Muscle of leg (tissue), 11 donors: ENCODE data around the gene FMR1. TPM values are rescaled to one million over a fixed set of nuclear protein-coding genes. Genes with fewer than 3 reads are reported as not detected.

Experiments used
- DNase-seq: peaks from one replicate; pipeline ENCODE4 v3.0.0; 2013
- H3K27ac ChIP-seq: one replicate; pipeline ENCODE4 v1.5.1; 2013; ENCODE audit warnings: mild to moderate bottlenecking, low read length, control low read depth
- H3K27me3 ChIP-seq: one replicate; pipeline ENCODE4 v1.6.1; 2013; ENCODE audit warnings: low read length; ENCODE audit not compliant: control insufficient read depth, insufficient read depth
- H3K36me3 ChIP-seq: one replicate; pipeline ENCODE4 v1.6.1; 2013; ENCODE audit warnings: low read length; ENCODE audit not compliant: control insufficient read depth, insufficient read depth
- H3K4me1 ChIP-seq: one replicate; pipeline ENCODE4 v1.6.1; 2013; ENCODE audit warnings: low read length; ENCODE audit not compliant: control insufficient read depth, insufficient read depth
- H3K4me3 ChIP-seq: one replicate; pipeline ENCODE4 v1.5.1; 2013; ENCODE audit warnings: low read length, control low read depth
- H3K9me3 ChIP-seq: replicated peaks from 2 replicates; pipeline ENCODE4 v1.6.1; 2013; ENCODE audit warnings: low read depth, low read length; ENCODE audit not compliant: control insufficient read depth
- WGBS: methylation state at CpG from one replicate; pipeline ENCODE4 v1.1.5; 2013; ENCODE audit warnings: missing lambda C conversion rate; ENCODE audit not compliant: insufficient coverage; 5-methylcytosine and 5-hydroxymethylcytosine counted together
- polyA plus RNA-seq, 8 donors: library from polyadenylated mRNA; unstranded; fragments of 120-200 nt; gene quantifications; one replicate each; pipeline versions ENCODE4 v1.2.1 to v1.2.3, GENCODE V29; 2013; ENCODE audit warnings: inconsistent platforms in 1 of 8, low replicate concordance in 1 of 8; ENCODE audit not compliant: insufficient read length in 8 of 8, insufficient read depth in 1 of 8
- total RNA-seq: library from RNA; stranded (reverse); fragments of 120-200 nt; gene quantifications from one replicate; pipeline ENCODE4 v1.2.4, GENCODE V29; 2013

The FMR1 gene
- total and polyA plus RNA-seq, 9 donors = 27.8 to 56.2 (median 42.3) TPM

DNA sequence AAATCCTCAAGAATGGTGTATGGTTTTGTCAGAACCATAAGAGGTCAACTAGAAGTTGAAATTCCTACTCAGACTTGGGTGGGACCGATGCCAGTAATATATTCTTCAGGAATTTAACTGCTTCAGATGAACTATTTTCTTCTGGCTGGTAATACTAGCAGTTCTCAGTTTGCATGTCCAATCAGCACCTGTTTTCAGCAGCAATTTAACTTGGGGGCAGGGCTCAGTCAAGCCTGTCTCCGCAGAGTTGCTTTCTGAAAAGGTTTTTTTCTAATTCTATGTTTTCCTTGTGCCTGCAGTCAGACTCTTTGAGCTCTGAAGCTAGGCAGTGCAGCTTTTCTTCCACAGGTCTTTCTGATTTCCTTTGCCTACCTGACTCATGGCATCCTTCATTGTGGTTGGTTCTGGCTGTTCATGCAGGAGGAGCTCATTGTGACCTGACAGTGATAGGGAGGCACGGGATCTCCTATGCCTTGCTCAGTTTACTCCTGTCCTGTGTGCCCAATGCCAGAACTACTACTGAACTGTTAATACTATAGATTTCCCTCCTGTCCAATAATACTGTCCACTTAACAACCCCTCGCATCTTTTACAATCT, 17.3 kb upstream of the FMR1 start:
- H3K27ac ChIP-seq = peak overlapping the region; percentile 74
- H3K36me3 ChIP-seq = no peaks in the 10 kb centered on the region
- peaks cover 2% of the 10 kb centered on the region for H3K27me3 ChIP-seq
- H3K4me3 ChIP-seq = no peak overlapping the region
- 30% methylated on average over 4 of the region's 4 CpGs for WGBS
- peak; percentile 86 for DNase-seq
- H3K4me1 ChIP-seq = peaks cover 7% of the 10 kb centered on the region
- H3K9me3 ChIP-seq = no peaks in the 10 kb centered on the region

- Histone ChIP-seq H3K9me3 (no peaks in the 10 kb centered on the region), H3K4me3 (no peak overlapping the region), H3K27ac (no peak overlapping the region), H3K27me3 (peaks cover 2% of the 10 kb centered on the region), H3K4me1 (peaks cover 7% of the 10 kb centered on the region), H3K36me3 (no peaks in the 10 kb centered on the region)
- WGBS = 96% methylated on average over 31 of the region's 31 CpGs
- DNase-seq = no peak
Observed at GRCh38 chrX:147897117-147897516, 14.6 kb upstream of the FMR1 start.

GRCh38 chrX:147898951-147899350, 12.8 kb upstream of the FMR1 start:
- Histone ChIP-seq H3K27ac (no peak overlapping the region), H3K4me3 (no peak overlapping the region), H3K36me3 (no peaks in the 10 kb centered on the region), H3K27me3 (peaks cover 2% of the 10 kb centered on the region), H3K4me1 (peaks cover 7% of the 10 kb centered on the region), H3K9me3 (no peaks in the 10 kb centered on the region)
- no peak for DNase-seq
- WGBS = no CpG with 5 or more reads among the region's 1 CpG

DNA sequence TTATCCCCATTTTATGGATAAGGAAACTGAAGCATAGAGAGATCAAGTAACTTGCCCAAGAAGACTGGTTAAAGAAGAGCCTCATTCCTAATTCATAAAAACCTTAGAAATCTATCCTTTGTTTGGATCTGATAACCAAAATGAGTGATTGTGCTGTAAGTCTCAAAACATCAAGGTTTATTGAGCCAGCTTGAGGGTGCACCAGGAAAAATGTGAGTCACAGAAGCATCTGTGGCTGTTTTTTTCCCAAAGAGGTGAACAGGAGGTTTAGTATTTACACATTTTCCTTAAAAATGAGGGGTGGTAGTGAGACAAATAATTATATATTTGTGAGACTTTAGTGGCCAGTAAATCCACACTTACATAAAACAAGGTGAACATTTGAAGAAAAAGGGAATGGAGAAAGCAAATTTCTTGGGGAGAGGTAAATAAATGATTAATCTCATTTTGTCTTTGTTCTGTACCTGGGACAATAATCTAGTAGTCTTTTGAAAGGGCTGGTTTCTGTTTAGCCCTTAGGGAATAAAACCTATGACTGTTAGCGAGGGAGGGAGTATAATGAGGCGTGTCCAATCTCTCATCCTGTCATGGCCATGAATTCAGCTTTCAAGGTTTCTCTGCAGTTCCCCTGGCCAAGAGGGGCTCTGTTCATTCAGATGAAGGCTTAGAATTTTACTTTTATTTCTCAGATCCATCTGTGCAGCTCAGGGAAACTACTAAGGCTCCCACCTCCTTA, 12.2 kb upstream of the FMR1 start:
- whole genome bisulfite sequencing = no CpG with 5 or more reads among the region's 2 CpGs
- Histone ChIP-seq H3K4me1 (peaks cover 4% of the 10 kb centered on the region), H3K27me3 (peaks cover 2% of the 10 kb centered on the region), H3K9me3 (no peaks in the 10 kb centered on the region), H3K27ac (no peak overlapping the region), H3K4me3 (no peak overlapping the region), H3K36me3 (no peaks in the 10 kb centered on the region)
- no peak for DNase-seq

- Histone ChIP-seq H3K27me3 (peaks cover 2% of the 10 kb centered on the region), H3K4me3 (no peak overlapping the region), H3K9me3 (no peaks in the 10 kb centered on the region), H3K4me1 (peaks cover 2% of the 10 kb centered on the region), H3K36me3 (no peaks in the 10 kb centered on the region), H3K27ac (no peak overlapping the region)
- WGBS = no CpG with 5 or more reads among the region's 1 CpG
- no peak for DNase-seq
Observed at GRCh38 chrX:147900349-147900748, 11.4 kb upstream of the FMR1 start.

DNA sequence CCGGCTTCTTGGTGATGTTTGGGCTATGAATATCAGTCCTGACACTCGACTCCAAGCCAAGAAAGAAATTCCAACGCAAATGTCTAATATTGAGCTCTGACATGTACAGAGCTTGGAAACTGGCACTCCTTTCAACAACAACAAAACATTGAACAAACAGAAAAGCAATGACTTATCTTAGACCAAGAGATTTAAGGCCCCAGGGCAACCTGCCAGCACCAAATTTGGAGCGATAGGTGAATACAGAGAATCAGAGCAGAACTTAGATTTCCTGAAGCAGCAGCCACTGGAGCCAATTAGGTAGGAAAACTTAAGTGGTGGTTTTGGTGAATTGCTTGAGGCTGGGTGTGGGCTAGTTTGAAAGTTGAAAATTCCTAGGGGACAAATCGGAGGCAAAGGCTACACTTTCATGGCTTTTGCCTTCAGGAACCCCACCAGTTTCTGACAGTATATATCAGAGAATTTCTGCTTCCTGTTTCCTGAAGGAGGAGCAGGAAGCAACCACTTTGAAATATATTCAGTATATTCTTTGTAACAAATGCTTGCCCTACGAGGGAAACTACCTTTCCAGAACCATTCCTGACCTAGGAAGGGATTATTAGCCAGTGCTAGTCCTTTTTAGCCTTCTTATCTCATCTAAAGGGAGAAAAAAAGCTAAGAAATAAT, 10.1 kb upstream of the FMR1 start:
- no peaks in the 10 kb centered on the region for H3K4me1 ChIP-seq
- no peaks in the 10 kb centered on the region for H3K9me3 ChIP-seq
- no peaks in the 10 kb centered on the region for H3K27me3 ChIP-seq
- H3K27ac ChIP-seq = no peak overlapping the region
- H3K4me3 ChIP-seq = no peak overlapping the region
- DNase-seq = no peak
- H3K36me3 ChIP-seq = no peaks in the 10 kb centered on the region
- WGBS = 74% methylated on average over 4 of the region's 6 CpGs

DNA sequence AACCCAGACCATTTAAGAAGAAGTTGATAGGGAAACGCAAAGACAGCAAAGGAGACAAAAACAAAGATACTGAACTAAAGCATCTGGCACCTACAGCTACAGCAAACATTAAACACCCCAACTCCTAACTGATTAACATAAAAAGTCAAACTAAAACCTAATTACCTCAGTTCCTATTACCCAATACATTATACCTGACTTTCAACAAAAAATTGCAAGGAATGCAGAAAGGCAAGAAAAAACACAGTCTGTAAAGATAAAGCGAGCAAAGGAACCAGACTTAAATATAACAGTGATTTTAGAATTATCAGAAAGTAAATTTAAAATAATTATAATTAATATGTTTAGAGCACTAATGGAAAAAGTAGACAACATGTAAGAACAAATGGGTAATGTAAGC, 9.4 kb upstream of the FMR1 start:
- DNase-seq = no peak
- WGBS = no CpG with 5 or more reads among the region's 2 CpGs
- Histone ChIP-seq H3K4me3 (no peak overlapping the region), H3K36me3 (no peaks in the 10 kb centered on the region), H3K9me3 (no peaks in the 10 kb centered on the region), H3K27me3 (no peaks in the 10 kb centered on the region), H3K27ac (no peak overlapping the region), H3K4me1 (no peaks in the 10 kb centered on the region)

DNA sequence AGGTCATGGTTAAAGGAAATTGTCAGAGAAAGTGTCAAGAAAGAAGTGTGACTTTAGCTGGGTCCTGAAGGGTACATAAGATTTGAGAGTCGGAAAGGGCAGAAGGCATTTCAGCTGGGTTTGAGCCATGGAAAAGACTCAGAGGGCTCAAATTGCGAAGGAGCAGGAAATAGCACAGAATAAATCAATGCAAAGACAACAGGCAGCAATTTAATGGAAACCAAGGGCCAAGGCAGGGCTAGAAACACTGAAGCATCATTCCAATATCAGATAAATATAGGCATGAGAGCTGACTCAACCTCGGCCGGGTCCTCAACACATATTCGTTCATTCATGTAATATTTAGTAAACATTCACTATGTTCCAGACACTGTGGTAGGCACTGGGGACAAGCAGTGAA, 3.6 kb upstream of the FMR1 start:
- WGBS = 26% methylated on average over 2 of the region's 5 CpGs
- H3K36me3 ChIP-seq = no peaks in the 10 kb centered on the region

GRCh38 chrX:147910607-147911006, 1.1 kb upstream of the FMR1 start:
- Histone ChIP-seq H3K9me3 (no peaks in the 10 kb centered on the region), H3K27me3 (no peaks in the 10 kb centered on the region), H3K4me3 (no peak overlapping the region), H3K4me1 (no peaks in the 10 kb centered on the region), H3K36me3 (no peaks in the 10 kb centered on the region), H3K27ac (no peak overlapping the region)
- DNase-seq = no peak
- 91% methylated on average over 8 of the region's 9 CpGs for WGBS

More for the DNA sequence above, 3.6 kb upstream of the FMR1 start:
- Histone ChIP-seq H3K27ac (no peak overlapping the region), H3K4me3 (no peak overlapping the region), H3K27me3 (no peaks in the 10 kb centered on the region), H3K9me3 (no peaks in the 10 kb centered on the region), H3K4me1 (no peaks in the 10 kb centered on the region)
- DNase-seq = no peak

DNA sequence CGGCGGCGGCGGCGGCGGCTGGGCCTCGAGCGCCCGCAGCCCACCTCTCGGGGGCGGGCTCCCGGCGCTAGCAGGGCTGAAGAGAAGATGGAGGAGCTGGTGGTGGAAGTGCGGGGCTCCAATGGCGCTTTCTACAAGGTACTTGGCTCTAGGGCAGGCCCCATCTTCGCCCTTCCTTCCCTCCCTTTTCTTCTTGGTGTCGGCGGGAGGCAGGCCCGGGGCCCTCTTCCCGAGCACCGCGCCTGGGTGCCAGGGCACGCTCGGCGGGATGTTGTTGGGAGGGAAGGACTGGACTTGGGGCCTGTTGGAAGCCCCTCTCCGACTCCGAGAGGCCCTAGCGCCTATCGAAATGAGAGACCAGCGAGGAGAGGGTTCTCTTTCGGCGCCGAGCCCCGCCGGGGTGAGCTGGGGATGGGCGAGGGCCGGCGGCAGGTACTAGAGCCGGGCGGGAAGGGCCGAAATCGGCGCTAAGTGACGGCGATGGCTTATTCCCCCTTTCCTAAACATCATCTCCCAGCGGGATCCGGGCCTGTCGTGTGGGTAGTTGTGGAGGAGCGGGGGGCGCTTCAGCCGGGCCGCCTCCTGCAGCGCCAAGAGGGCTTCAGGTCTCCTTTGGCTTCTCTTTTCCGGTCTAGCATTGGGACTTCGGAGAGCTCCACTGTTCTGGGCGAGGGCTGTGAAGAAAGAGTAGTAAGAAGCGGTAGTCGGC, 528 bp downstream of the FMR1 start:
- peak; percentile 62 for DNase-seq
- H3K27me3 ChIP-seq = no peaks in the 10 kb centered on the region
- H3K36me3 ChIP-seq = no peaks in the 10 kb centered on the region
- H3K27ac ChIP-seq = peak overlapping the region; percentile 91
- 42% methylated on average over 19 of the region's 58 CpGs for WGBS
- peak overlapping the region; percentile 56 for H3K4me3 ChIP-seq
- no peaks in the 10 kb centered on the region for H3K4me1 ChIP-seq
- no peaks in the 10 kb centered on the region for H3K9me3 ChIP-seq
